Endometrial microvascular endothelial cells (primary cell): Measurements from ENCODE around the gene ATP9A. TPM values are rescaled to one million over a fixed set of nuclear protein-coding genes. Genes with fewer than 3 reads are reported as not detected.

ENCODE experiments used
- in situ Hi-C: cut with HindIII; loops from 2 replicates; pipeline ENCODE4 v1.10.0; 2017; ENCODE audit warnings: low sequenced_read_pairs, low pct_unique_long_range_greater_than_20kb; ENCODE audit errors: inconsistent ontology term
- total RNA-seq: library from RNA; depleted of rRNA; stranded (reverse); fragments of >200 nt; gene quantifications from one replicate; pipeline ENCODE4 v1.2.3, GENCODE V29; 2015; ENCODE audit errors: inconsistent ontology term

ATP9A gene
- total RNA-seq, 1 donor from 2014 or later, result 29.7 TPM

DNA sequence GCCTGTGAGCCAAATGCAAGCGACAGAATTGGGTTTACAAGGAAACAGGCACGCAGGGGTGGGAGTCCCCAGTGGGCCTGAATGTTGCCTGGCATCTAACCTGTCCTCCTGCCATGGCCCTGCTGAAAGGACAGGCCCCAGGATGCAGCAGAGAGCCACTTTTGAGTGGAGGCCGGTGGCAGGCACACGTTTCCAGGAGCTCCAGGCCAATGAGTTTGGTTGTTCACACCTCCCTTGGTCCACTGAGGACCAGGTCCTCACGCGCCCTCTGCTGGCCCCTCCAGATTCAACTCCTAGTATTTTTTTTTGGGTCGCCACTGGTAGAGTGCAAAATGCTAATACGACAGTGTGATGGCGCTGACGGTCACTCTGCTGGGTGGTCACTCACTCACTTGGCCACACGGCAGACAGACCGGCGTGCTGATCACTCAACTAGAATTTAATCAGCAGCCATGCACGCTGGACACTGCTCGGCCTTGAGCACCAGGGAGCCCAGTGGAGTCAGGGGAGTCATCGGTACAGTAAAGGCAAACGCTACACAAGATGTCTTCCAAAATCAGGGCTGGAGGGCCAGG, 143.9 kb downstream of the ATP9A start:
- in situ Hi-C loops, result no loop called here

DNA sequence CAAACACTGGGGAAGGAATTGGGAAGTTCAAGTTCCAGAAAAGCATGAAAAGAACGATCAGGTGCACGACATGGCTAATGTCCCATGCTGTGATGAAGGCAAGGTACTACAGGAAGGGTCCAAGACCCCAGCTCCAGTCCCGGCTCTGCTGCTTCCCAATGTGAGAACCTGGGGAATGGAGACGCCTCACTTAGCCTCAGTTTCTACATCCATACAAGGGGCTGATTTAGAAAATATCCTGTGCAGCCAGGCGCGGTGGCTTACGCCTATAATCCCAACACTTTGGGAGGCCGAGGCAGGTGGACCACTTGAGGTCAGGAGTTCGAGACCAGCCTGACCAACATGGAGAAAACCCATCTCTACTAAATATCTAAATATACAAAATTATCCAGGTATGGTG, 144.9 kb downstream of the ATP9A start:
- in situ Hi-C loops, result no loop called here

DNA sequence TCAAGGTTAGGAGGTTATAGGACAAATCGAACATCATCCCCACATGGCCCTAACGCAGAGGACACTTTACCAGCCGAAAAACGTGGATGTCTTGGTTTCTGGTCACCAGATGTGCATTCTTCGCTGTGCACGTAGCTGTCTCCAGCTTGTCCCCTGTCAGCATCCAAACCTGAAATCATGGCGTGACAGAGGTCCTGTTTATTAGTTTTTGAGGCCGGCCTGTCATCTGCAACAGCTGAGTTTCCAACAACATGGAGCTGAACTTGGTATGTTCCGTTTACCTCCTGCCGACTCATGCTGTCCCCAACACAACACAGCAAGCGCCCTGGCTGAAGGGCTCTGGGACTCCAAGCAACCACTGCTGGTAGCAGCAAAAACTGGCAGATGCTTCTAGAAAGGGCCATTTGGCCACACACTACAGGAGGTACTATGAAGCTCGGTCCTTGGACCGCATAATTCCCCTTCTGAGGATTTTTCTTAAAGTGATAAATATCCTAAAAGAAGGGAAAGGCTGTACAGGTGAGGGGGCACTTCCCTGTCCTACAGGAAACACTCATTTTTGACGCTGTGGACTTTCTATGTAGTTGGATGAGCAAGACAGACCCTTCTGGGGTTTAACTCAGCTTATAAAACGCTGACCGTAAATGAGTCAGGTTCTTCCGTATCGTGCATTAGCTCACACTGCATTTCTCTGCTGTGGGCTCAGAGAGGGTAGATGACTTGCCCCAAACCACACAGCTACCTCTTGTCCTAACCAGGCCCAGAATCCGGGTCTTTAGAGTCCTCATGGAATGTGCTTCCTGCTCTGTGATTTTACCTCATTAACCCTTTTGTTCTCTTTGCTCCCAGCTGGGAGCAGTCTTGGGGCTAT, 146.0 kb downstream of the ATP9A start:
- in situ Hi-C loops, result no loop called here

DNA sequence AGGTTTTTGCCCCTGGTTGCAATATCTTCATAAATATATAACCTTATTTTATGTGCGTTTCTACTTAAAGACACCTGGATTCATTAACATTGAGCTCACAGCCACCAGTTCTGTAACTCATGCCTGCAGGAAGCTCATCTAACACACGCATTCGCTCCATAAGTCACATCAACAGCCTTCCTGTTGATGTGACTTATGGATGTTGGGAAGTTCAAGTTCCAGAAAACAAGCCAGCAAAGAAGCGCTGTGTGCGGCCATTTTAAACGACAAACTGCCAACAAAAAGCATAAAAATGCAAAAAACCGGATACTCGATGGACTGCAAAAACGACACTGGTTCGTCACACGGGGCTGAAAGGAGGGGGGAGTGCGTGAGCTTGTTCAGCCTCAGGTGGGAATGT, 147.8 kb downstream of the ATP9A start:
- in situ Hi-C loops, result no loop called here

DNA sequence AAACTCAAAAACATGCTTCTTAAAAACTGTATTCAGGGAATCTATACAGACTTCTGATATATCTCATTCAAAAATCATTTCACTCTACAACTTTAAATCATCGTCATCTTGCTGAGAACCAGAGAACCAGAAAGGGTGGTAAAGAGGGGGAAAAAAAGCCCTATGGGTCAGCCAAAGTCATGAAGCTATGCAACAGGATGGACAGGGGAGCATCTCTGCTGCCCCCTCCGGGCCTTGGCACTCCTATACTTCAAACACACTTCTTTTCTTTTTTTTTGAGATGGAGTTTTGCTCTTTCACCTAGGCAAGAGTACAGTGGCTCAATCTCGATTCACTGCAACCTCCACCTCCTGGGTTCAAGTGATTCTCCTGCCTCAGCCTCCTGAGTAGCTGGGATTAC, 152.1 kb downstream of the ATP9A start:
- in situ Hi-C loops, result no loop called here

DNA sequence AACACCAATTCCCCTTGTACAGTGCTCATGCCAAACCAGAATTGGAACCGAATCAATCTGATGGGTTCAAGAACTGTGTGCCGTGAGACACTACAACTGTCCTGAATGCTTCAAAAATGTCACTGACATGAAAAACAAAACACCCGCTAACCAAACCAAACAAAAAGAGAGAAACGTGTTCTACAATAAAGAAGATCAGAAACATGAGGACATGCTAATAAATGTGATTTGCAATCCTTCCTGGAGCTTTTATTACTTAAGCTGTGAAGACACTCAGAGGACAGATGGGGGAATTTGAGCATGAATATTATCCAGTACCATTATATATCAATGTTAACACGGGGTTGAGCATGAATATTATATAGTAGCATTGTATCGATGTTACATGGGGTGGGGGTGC, 153.5 kb downstream of the ATP9A start:
- in situ Hi-C loops, result no loop called here

DNA sequence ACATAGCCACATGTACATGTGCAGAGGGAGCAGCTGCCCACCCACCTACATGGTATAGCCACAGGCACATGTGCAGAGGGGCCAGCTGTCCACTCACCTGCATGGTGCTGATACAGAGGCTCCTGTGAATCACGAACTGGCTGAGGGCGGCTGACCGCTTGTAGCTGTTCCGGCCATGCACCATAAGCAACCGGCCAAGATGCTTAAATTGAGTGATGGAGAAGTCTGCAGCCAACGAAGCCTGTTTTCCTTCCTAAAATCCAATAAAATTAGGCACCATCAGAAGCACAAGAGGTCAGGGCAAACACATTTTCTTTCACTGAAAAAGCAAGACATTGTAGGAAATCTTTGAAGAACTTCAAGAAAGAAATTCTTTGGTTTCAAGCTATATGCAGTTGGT, 154.6 kb downstream of the ATP9A start:
- in situ Hi-C loops, result no loop called here

DNA sequence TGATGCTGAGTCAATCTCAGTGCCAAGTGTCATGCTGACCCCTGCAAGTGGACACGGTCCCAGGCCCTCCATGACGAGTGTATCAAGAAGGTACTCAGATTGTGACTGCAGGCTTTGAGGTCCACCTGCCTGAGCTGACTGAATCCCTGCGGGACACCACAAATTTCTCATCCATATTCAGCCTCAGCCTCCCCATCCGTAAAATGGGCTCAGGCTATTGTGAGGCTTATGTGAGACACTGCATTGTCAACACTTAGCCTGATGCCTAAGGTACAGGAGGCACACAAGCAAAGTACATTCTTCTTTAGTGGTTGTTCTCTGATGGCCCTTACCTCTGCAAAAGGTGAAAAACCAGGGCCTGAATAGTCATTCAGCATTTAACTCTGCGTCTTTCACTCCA, 155.3 kb downstream of the ATP9A start:
- in situ Hi-C loops, result no loop called here

DNA sequence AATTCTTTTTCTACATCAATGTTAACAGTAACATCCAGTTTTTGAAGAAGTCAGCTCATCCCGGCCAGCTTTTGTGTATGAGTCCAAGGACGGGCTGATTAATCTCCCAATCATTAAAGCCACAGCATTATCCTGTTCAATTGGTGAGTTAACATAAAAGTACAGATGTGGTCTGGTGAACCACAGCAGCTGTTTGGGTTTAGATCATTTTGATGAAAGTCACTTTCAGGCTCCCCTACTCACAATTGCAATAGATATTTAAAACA, 156.6 kb downstream of the ATP9A start:
- in situ Hi-C loops, result no loop called here

DNA sequence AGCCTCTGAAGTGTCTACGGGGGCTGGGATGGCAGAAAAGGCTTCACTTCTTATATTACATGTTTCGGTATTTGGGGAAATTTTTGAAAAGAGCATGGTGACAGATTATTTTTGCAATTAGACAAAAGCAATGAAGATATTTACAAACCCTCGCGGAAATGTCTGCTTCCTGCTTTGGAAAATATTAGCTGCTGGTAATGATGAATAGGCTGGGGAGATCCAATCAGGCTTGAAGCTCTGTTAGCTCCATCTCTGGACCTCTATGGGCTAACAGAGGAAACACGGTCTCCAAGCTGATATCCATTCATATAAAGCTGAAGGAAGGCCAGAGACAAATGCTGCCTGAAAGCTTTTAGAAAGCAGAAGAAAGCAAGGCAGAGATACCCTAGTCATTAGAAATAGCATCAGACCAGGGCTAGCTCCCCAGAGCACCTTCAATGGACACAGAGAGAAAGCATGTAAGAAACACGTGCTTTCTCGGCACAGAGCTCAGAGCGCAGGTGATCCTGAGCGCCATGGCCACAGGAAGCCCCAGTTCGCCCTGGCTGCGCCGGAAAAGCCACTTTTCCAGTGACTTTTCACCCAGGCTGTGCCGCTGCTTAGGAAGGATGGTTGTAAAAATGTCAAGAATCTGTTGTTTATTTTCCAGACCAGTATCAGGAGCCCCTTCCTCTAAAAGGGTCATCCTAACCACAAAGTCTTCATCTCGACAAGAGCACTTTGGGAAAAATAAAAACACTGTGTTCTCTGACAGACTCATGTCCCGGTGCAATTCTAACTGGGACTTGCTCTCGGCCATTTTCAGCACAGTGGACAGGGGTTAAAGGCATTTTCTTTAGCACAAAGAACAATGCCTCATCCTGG, 157.2 kb downstream of the ATP9A start:
- in situ Hi-C loops, result no loop called here

DNA sequence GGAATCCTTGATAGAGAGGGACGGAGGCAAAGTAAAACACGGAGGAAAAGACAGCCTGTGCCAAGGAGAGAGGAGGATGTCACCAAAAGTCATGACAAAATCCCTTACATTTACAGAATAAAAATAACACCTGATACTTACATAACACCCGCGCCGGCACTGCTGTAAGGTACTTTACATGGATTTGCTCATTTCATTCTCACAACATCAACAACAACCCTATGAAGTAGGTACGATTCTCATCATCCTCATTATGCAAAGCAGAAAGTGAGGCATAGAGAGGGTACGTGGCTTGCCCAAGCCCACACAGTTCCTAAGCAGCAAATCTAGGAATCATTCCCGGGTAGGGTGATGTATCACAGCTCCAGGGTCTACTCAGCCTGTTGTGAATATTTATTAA, 158.1 kb downstream of the ATP9A start:
- in situ Hi-C loops, result no loop called here

DNA sequence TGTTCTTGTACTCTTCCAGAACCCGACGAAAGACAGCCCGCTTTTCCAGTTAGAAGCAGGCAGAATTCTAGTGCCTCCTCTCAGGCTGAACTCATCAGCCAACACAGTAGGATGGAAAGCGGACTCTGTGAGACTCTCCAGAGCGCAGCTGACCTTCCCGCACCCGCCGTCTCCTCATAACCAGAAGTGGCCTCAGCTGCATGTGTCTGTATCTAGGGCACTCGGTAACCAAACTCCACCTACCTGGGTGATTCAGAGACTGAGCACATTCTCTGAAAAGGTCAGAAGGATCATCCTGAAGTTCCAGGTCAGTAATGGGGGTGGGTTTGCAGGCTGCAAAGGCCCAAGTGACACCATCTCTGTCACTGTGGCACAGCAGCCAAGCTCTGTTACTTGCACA, 158.9 kb downstream of the ATP9A start:
- in situ Hi-C loops, result no loop called here

DNA sequence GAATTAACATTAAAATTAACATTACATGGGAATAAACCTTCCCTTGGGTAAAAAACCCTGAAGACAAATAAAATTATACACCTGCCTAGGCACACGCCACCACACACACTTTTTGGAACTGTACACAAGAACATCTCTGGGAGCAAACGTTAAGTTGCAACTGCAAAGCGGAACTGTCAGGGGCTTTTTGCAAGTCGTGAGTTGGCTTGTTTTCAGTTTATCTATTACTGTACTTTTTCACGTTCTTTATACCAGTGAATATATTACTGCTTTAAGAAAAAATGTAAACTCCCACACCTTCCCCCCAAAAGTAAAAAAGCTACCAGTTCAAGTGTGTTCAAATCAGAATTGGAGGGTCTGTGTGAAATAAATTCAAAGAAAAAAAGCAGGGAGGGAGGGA, 160.1 kb downstream of the ATP9A start:
- in situ Hi-C loops, result no loop called here

DNA sequence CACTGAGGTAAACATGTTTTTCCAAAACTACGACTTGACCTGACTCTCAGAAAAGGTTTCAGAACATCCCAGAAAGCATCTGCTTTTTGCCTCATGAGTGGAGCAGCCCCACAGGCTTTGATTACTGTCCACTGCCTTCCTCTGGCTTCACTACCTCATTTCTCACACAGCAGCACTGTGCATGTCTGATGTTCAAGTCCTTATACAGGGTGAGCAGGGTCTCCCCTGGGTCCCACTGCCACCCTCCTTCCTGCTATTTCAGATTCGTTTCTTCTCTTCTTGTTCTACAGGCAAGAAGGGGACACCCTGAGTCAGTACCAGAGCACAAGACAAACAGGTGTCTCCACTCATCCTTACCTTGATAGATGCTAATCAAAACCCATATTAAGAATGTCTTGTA, 161.0 kb downstream of the ATP9A start:
- in situ Hi-C loops, result no loop called here

DNA sequence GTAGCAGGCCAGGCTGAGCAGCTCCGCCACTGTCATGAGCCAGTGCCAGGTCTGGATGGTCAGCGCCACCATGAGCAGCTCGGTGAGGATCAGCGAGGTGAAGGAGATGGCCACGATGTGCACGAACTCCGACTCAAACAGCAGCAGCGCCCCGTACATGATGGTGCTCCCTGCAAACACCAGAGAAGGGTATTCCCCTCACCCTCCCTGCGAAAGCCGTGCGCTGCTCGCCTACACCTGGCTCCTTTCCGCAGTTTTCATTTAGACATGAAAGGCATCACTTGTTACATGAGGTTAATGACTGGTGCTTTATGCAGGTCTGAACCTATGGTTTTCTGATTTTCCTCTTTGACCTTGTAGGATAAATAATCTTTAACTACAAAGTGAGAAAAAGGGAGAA, 163.3 kb downstream of the ATP9A start:
- in situ Hi-C loops, result no loop called here

DNA sequence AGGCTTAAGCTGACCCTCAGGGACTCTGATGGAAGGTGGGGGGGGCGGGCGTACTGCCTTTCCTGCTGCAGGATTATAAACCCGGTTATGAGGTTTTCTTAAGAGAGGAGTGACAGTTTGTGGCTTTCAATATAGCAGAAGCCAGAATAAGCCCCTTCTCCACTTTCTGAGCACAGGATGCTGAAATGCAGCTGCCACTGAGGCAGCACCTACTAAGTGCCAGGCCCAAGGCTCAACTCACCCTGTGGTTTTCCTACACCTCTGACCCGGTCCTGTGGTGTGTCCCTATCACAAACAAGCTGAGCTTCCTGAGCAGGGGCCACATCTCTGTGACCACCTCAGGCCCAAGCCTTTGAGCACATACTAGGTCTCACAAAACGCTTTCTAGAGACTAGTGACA, 166.1 kb downstream of the ATP9A start:
- in situ Hi-C loops, result no loop called here

DNA sequence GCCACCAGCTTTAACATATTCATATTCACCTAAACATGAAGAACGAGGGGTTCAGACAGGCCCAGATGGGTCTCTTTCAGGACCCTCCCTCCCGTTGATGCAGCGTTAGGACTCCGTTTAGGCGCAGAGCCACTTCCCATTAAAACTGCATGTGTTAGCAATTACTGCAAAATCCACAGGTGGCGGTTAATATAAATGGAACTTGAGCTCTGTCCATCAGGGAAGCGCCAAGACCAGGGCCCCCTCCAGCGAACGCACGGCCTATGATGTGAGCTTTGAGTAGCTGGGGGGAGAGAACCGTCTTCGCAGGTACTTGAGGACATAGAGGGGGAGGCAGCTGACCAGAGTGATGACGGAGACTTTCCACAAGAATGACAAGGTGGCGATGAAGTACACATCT, 167.2 kb downstream of the ATP9A start:
- in situ Hi-C loops, result no loop called here

DNA sequence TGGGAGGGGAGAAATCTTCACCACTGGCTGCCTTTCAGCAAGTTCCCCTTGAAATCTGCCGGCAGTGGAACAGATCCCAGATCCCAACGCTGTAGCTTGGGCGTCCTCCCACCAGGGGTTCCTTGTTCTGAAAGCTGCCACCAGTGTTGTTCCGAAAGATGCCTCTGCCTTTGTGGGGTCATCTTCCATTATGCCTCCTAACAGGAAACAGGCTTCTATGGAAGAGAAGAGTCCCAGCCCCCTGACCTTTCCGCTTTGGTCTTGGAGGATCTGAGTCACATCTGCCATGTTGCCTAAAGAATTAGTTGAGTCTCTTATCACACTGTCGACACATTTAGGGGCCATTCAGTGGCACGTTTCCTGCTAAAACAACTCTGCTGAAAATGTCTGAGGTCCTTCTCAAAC, 168.2 kb downstream of the ATP9A start:
- in situ Hi-C loops, result no loop called here

DNA sequence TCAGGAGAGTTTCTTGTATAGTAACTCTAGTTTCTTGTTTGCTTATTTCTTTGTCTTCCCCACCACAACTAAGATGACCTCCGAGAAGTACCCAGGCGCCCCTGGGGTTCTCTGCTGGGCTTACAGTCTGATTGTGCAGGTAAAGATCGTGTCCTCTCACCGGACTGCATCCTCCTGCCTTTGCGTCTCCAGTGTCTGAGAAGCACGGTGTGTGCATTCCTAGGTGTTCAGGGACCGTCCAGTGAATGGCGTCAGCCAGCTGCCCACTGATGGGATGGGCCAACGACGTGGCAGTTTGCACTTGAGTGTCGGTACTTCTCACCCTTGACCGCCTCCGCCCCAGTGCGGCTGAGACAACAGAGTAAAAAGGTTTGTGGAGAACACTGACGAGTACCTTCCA, 169.6 kb downstream of the ATP9A start:
- in situ Hi-C loops, result loop anchor here (5.0 kb wide), 1 partner anchor 206 kb away; no protein-coding TSS in a partner anchor
